ENCODE measurements around the gene NHLRC4.
"Not testable (repeated sequence)": the region's sequence is repeated elsewhere in the genome, so short reads cannot be mapped to it uniquely, and the experiment has no call there.

Gene NHLRC4

DNA sequence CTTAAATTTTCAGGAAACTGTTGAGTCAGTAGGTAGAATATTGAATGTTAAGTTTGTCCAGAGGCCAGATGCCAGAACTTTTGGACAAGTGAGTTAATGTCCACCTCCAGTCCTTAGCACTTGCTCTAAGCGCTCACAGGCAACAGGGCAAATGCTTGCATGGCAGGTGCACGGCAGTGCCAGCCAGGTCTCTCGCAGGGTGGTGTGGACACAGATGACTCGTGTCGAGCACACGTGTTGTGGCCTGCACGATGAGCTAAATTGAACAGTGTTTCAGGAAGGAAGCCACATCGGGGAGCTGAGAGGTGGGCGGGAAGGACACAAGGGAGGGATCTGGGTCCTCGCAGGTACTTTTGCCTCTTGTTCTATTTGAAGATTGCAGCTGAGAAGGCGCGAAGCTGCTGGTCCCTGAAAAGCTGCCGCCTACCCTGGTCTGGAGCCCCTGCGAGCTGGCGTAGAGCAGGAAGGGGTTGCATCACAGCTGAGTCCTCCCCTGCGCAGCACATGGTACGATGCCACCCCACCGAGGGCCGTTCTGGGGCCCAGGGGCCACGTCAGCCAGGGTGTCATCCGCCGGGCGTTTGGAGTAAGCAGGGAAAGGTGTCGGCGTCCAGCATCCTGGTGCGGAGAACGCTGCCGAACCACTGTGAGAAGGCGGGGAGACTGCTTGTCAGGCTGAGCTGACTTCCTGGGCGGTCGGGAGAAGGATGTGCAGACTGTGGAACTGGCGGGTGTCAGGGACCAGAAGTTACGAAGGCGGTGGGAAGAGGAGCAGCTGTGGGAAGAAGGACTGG lies 29.3 kb downstream of the NHLRC4 start:
- Mint-ChIP-seq H3K4me1 (peaks cover 16% of the 10 kb centered on the region), H3K4me3 (no peak overlapping the region), H3K9me3 (no peaks in the 10 kb centered on the region), H3K27me3 (no peaks in the 10 kb centered on the region), H3K36me3 (peaks cover 15% of the 10 kb centered on the region), H3K27ac (no peak overlapping the region)
- CTCF ChIA-PET = no interaction called here
- no peak for DNase-seq

DNA sequence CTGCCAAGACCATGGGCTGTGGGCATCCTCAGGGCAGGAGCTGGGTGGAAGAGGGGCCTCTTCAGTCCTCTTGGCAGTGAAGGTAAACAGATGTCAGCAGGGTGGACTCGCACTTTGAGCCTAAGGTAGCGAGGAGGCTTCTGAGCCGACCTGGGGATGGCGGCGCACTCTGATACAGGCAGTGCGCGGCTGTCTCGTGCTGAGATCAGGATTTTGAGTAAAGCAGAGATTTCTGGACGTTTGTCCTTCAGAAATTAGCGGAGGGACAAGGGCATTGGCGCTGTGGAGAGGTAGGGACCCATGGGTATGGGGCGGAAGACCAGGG lies 29.9 kb downstream of the NHLRC4 start:
- no peak for DNase-seq
- CTCF ChIA-PET = no interaction called here
- Mint-ChIP-seq H3K27me3 (no peaks in the 10 kb centered on the region), H3K4me1 (peaks cover 12% of the 10 kb centered on the region), H3K4me3 (no peak overlapping the region), H3K9me3 (no peaks in the 10 kb centered on the region), H3K27ac (no peak overlapping the region), H3K36me3 (peaks cover 15% of the 10 kb centered on the region)

GRCh38 chr16:597655-598054 lies 30.9 kb downstream of the NHLRC4 start:
- H3K9me3 Mint-ChIP-seq, H3K4me1 Mint-ChIP-seq, DNase-seq, CTCF ChIA-PET, H3K27me3 Mint-ChIP-seq, H3K4me3 Mint-ChIP-seq, H3K27ac Mint-ChIP-seq: not testable (repeated sequence)
- peaks cover 15% of the 10 kb centered on the region for H3K36me3 Mint-ChIP-seq

- CTCF ChIA-PET = no interaction called here
- H3K27ac Mint-ChIP-seq = no peak overlapping the region
- H3K27me3 Mint-ChIP-seq = no peaks in the 10 kb centered on the region
- no peak overlapping the region for H3K4me3 Mint-ChIP-seq
- no peak for DNase-seq
- peaks cover 15% of the 10 kb centered on the region for H3K36me3 Mint-ChIP-seq
- H3K4me1 Mint-ChIP-seq = peaks cover 1% of the 10 kb centered on the region
- no peaks in the 10 kb centered on the region for H3K9me3 Mint-ChIP-seq
These were observed 32.3 kb downstream of the NHLRC4 start for GRCh38 chr16:598823-599739.

- DNase-seq = no peak
- H3K27ac Mint-ChIP-seq = no peak overlapping the region
- CTCF ChIA-PET = interaction anchor here (1.1 to 1.6 kb wide), 3 partner anchors 9 to 24 kb away, joined by 3 to 6 read pairs (median 4); no protein-coding TSS in a partner anchor
- no peaks in the 10 kb centered on the region for H3K27me3 Mint-ChIP-seq
- H3K4me3 Mint-ChIP-seq = no peak overlapping the region
- no peaks in the 10 kb centered on the region for H3K9me3 Mint-ChIP-seq
- H3K4me1 Mint-ChIP-seq = no peaks in the 10 kb centered on the region
- H3K36me3 Mint-ChIP-seq = peaks cover 15% of the 10 kb centered on the region
These were observed 34.0 kb downstream of the NHLRC4 start for GRCh38 chr16:600781-601180.

- H3K4me3 Mint-ChIP-seq = no peak overlapping the region
- H3K27me3 Mint-ChIP-seq = no peaks in the 10 kb centered on the region
- no peaks in the 10 kb centered on the region for H3K4me1 Mint-ChIP-seq
- H3K27ac Mint-ChIP-seq = no peak overlapping the region
- H3K36me3 Mint-ChIP-seq = peaks cover 3% of the 10 kb centered on the region
- no peak for DNase-seq
- no peaks in the 10 kb centered on the region for H3K9me3 Mint-ChIP-seq
- CTCF ChIA-PET = no interaction called here
These were observed 37.1 kb downstream of the NHLRC4 start for GRCh38 chr16:603933-604332.

DNA sequence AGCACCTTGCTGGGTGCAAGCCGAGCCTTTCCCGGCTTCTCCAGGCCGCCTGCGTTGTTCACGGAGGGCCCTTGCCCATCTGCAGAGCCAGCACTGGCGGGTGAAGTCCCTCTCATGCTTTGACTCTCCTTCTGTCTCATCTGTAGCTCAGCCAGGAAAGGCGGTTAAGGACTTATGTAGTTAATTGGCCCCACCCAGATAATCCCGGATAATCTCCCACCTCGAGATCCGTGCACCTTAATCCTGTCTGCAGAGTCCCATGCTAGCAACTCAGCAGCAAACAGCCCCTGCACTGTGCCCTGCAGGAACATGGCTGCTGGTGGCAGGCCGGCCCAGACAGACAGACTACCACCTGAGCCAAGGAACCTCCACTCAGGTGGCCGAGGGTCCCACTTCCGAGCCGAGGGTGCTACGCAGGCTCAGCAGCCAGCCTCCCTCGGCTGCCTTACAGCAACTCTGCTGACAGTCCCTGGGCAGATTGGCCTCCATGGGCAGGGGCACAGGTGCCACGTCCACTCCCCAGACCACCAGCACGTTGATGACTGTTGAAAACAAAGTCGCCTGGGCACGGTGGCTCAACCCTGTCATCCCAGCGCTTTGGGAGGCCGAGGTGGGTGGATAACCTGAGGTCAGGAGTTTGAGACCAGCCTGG lies 40.0 kb downstream of the NHLRC4 start:
- no peaks in the 10 kb centered on the region for H3K4me1 Mint-ChIP-seq
- H3K36me3 Mint-ChIP-seq = no peaks in the 10 kb centered on the region
- H3K4me3 Mint-ChIP-seq = no peak overlapping the region
- no peaks in the 10 kb centered on the region for H3K27me3 Mint-ChIP-seq
- no peak overlapping the region for H3K27ac Mint-ChIP-seq
- DNase-seq = no peak
- no peaks in the 10 kb centered on the region for H3K9me3 Mint-ChIP-seq
- CTCF ChIA-PET = no interaction called here

GRCh38 chr16:608019-608418 lies 41.2 kb downstream of the NHLRC4 start:
- Mint-ChIP-seq H3K27me3 (no peaks in the 10 kb centered on the region), H3K4me3 (no peak overlapping the region), H3K9me3 (no peaks in the 10 kb centered on the region), H3K36me3 (no peaks in the 10 kb centered on the region), H3K27ac (no peak overlapping the region), H3K4me1 (no peaks in the 10 kb centered on the region)
- no peak for DNase-seq
- CTCF ChIA-PET = no interaction called here

- DNase-seq = no peak
- Mint-ChIP-seq H3K36me3 (no peaks in the 10 kb centered on the region), H3K9me3 (no peaks in the 10 kb centered on the region), H3K4me3 (no peak overlapping the region), H3K4me1 (no peaks in the 10 kb centered on the region), H3K27me3 (no peaks in the 10 kb centered on the region), H3K27ac (no peak overlapping the region)
- CTCF ChIA-PET = interaction anchor here (1.7 kb wide), 1 partner anchor 8 kb away, joined by 6 read pairs; no protein-coding TSS in a partner anchor
These were observed 42.5 kb downstream of the NHLRC4 start for GRCh38 chr16:609316-609715.

DNA sequence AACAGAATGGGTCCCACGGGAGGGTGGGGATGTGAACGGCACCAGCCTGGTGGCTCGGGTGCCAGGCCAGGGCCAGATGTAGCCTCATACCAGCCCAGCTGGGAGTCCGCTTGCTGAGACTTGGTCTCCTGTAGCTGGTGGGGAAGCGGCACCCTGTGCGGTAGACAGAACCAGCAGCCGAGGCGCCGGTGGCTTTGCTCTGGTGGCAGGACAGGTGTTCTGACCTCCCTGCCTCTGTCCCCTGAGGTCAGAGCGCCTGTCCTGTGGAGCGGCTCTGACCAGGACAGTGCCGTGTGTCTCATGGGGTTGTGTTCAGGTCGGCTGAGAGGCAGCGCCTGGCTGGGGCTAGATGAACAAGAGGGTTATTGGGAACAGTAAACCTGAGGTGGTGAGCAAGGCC lies 43.2 kb downstream of the NHLRC4 start:
- no peak overlapping the region for H3K4me3 Mint-ChIP-seq
- H3K4me1 Mint-ChIP-seq = no peaks in the 10 kb centered on the region
- no peaks in the 10 kb centered on the region for H3K27me3 Mint-ChIP-seq
- no peaks in the 10 kb centered on the region for H3K36me3 Mint-ChIP-seq
- H3K27ac Mint-ChIP-seq = no peak overlapping the region
- CTCF ChIA-PET = interaction anchor here (1.7 kb wide), 1 partner anchor 9 kb away, joined by 6 read pairs; no protein-coding TSS in a partner anchor
- H3K9me3 Mint-ChIP-seq = no peaks in the 10 kb centered on the region
- no peak for DNase-seq

GRCh38 chr16:610513-611381 lies 43.9 kb downstream of the NHLRC4 start:
- Mint-ChIP-seq H3K27ac (no peak overlapping the region), H3K4me1 (no peaks in the 10 kb centered on the region), H3K27me3 (no peaks in the 10 kb centered on the region), H3K9me3 (no peaks in the 10 kb centered on the region), H3K4me3 (no peak overlapping the region), H3K36me3 (no peaks in the 10 kb centered on the region)
- peak; percentile 58 for DNase-seq
- CTCF ChIA-PET = interaction anchor here (1.7 kb wide), 1 partner anchor 10 kb away, joined by 6 read pairs; no protein-coding TSS in a partner anchor

DNA sequence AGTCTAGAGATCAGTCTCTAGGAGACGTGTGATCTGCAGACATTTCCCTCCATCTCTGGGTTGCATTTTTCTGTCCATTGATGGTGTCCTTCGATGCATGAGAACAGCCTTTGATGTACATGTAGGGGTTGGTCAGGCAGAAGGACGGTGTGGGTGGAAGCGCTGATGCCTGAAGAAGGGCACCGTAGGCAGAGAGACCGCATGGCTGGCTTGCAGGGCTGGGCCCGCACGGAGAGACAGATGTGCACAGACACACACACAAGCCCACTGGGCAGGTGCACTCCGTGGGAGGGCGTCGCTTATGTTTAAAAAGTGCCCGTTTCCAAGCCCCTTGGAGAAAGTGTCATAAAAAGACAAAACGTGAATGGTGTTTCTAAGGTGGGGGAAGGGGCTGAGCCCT lies 48.3 kb downstream of the NHLRC4 start:
- no peak overlapping the region for H3K4me3 Mint-ChIP-seq
- DNase-seq = no peak
- H3K27ac Mint-ChIP-seq = no peak overlapping the region
- H3K36me3 Mint-ChIP-seq = no peaks in the 10 kb centered on the region
- no peaks in the 10 kb centered on the region for H3K27me3 Mint-ChIP-seq
- CTCF ChIA-PET = no interaction called here
- H3K4me1 Mint-ChIP-seq = no peaks in the 10 kb centered on the region
- no peaks in the 10 kb centered on the region for H3K9me3 Mint-ChIP-seq

DNA sequence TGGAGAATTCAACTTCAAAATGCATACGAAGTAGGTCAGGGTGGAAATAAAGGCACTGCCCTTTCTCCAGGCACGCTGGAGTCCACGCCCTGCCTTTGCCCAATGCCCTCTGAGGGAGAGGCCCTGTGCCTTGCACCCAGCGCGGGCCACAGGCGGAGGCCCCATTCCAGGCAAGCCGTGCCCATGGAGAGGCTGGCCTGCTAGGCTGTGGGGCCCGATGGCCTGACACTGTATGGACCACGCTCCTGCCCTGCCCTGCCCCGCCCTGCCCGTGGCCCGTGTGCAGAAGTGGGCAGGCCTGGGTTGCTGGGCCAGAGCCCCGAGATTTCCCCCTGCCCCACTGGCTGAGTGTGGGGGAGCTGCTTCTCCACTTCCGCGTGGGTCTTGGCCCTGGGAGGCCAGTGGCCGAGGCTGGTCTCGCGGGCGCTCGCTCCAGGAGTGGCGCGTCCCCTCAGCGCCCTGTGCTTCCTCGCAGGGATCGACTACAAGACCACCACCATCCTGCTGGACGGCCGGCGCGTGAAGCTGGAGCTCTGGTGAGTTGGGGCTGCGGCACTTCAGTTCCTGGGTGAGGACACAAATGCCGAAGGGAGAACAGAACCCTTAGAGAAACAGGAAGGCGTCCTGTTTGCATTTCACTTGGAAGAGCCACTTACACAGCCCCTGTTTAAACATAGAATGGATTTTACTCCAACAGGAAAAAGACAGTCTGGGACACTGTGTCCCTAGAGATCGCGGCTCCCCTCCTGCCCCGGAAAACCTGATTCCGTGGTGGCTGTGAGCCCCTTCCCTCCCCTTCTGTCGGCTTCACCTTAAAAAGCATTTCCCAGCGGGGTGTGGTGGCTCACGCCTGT lies 50.2 kb downstream of the NHLRC4 start:
- Mint-ChIP-seq H3K36me3 (no peaks in the 10 kb centered on the region), H3K9me3 (no peaks in the 10 kb centered on the region), H3K27me3 (no peaks in the 10 kb centered on the region), H3K4me3 (no peak overlapping the region), H3K4me1 (no peaks in the 10 kb centered on the region), H3K27ac (no peak overlapping the region)
- DNase-seq = no peak
- CTCF ChIA-PET = no interaction called here
